H9 (cell line): ENCODE results near the gene KRTAP10-8. TPM values are rescaled to one million over a fixed set of nuclear protein-coding genes. Genes with fewer than 3 reads are reported as not detected.
A peak's percentile ranks its signal among the peaks of the same experiment; 100 is the strongest.
"Not testable (repeated sequence)": the region's sequence is repeated elsewhere in the genome, so short reads cannot be mapped to it uniquely, and the experiment has no call there.

Experiments
- DNase-seq: peaks from one replicate; pipeline ENCODE4 v3.0.0-alpha.2; 2017
- H2AFZ ChIP-seq: one replicate; pipeline ENCODE4 v1.6.1; 2013; ENCODE audit warnings: mild to moderate bottlenecking, low read length, control low read depth, moderate library complexity
- H2AK5ac ChIP-seq: 2 replicates; pipeline ENCODE4 v1.6.1; 2013; ENCODE audit warnings: low read length, control low read depth, mixed read lengths; ENCODE audit not compliant: insufficient read length
- H2BK120ac ChIP-seq: one replicate; pipeline ENCODE4 v1.6.1; 2013; ENCODE audit warnings: low read depth, mild to moderate bottlenecking, low read length, control low read depth, inconsistent platforms; ENCODE audit not compliant: poor library complexity, severe bottlenecking
- H2BK12ac ChIP-seq: 2 replicates; pipeline ENCODE4 v1.6.1; 2013; ENCODE audit warnings: low read length, control low read depth, mixed read lengths, low read depth; ENCODE audit not compliant: insufficient read length
- H2BK15ac ChIP-seq: 2 replicates; pipeline ENCODE4 v1.6.1; 2013; ENCODE audit warnings: low read depth, low read length, control low read depth
- H2BK20ac ChIP-seq: one replicate; pipeline ENCODE4 v1.6.1; 2013; ENCODE audit warnings: low read depth, mild to moderate bottlenecking, low read length, control low read depth, inconsistent platforms; ENCODE audit not compliant: poor library complexity, severe bottlenecking
- H2BK5ac ChIP-seq: 2 replicates; pipeline ENCODE4 v1.6.1; 2013; ENCODE audit warnings: low read length, control low read depth, mixed read lengths; ENCODE audit not compliant: insufficient read length
- H3K14ac ChIP-seq: 2 replicates; pipeline ENCODE4 v1.6.1; 2013; ENCODE audit warnings: low read length, control low read depth; ENCODE audit not compliant: insufficient read depth
- H3K18ac ChIP-seq: 2 replicates; pipeline ENCODE4 v1.6.1; 2013; ENCODE audit warnings: low read depth, mild to moderate bottlenecking, mixed read lengths, low read length, control low read depth; ENCODE audit not compliant: insufficient read length
- H3K23ac ChIP-seq: 2 replicates; pipeline ENCODE4 v1.6.1; 2013; ENCODE audit warnings: low read length, control low read depth, mixed read lengths, low read depth; ENCODE audit not compliant: insufficient read length
- H3K23me2 ChIP-seq: 2 replicates; pipeline ENCODE4 v1.6.1; 2013; ENCODE audit warnings: low read depth, mild to moderate bottlenecking, mixed read lengths, low read length, control low read depth; ENCODE audit not compliant: insufficient read length, poor library complexity, severe bottlenecking
- H3K27ac ChIP-seq: 2 replicates; pipeline ENCODE4 v1.5.1; 2013; ENCODE audit warnings: low read length, control low read depth, mixed read lengths, low read depth; ENCODE audit not compliant: insufficient read length
- H3K27me3 ChIP-seq: 2 replicates; pipeline ENCODE4 v1.6.1; 2013; ENCODE audit warnings: low read length, control low read depth, inconsistent platforms; ENCODE audit not compliant: insufficient read depth
- H3K4ac ChIP-seq: 2 replicates; pipeline ENCODE4 v1.6.1; 2013; ENCODE audit warnings: low read depth, mild to moderate bottlenecking, control low read depth, inconsistent platforms, low read length, moderate library complexity
- H3K4me1 ChIP-seq: 2 replicates; pipeline ENCODE4 v1.6.1; 2013; ENCODE audit warnings: low read length, control low read depth, inconsistent platforms; ENCODE audit not compliant: insufficient read depth
- H3K4me2 ChIP-seq: 2 replicates; pipeline ENCODE4 v1.6.1; 2013; ENCODE audit warnings: low read length, control low read depth, mixed read lengths; ENCODE audit not compliant: insufficient read length, insufficient read depth
- H3K56ac ChIP-seq: 2 replicates; pipeline ENCODE4 v1.6.1; 2013; ENCODE audit warnings: low read depth, mild to moderate bottlenecking, mixed read lengths, low read length, control low read depth; ENCODE audit not compliant: insufficient read length
- H3K79me1 ChIP-seq: 2 replicates; pipeline ENCODE4 v1.6.1; 2013; ENCODE audit warnings: low read depth, mild to moderate bottlenecking, moderate library complexity, low read length, control low read depth, inconsistent platforms; ENCODE audit not compliant: insufficient read depth, poor library complexity, severe bottlenecking
- H3K79me2 ChIP-seq: 2 replicates; pipeline ENCODE4 v1.6.1; 2013; ENCODE audit warnings: low read length, control low read depth, inconsistent platforms; ENCODE audit not compliant: insufficient read depth
- H3K9ac ChIP-seq: 2 replicates; pipeline ENCODE4 v1.6.1; 2013; ENCODE audit warnings: low read length, control low read depth, mixed read lengths; ENCODE audit not compliant: insufficient read length; ENCODE audit errors: extremely low read depth
- H3K9me3 ChIP-seq: one replicate; pipeline ENCODE4 v1.6.1; 2013; ENCODE audit warnings: low read depth, low read length, inconsistent platforms; ENCODE audit not compliant: control insufficient read depth
- H3T11ph ChIP-seq: one replicate; pipeline ENCODE4 v1.6.1; 2013; ENCODE audit warnings: mild to moderate bottlenecking, low read length, control low read depth, inconsistent platforms
- H4K20me1 ChIP-seq: one replicate; pipeline ENCODE4 v1.6.1; 2013; ENCODE audit not compliant: control insufficient read depth, insufficient read length, insufficient read depth
- H4K5ac ChIP-seq: 2 replicates; pipeline ENCODE4 v1.6.1; 2013; ENCODE audit warnings: low read depth, mild to moderate bottlenecking, mixed read lengths, low read length, control low read depth; ENCODE audit not compliant: insufficient read length
- H4K8ac ChIP-seq: replicated peaks from 2 replicates; pipeline ENCODE4 v1.6.1; 2013; ENCODE audit warnings: low read length, control low read depth, mixed read lengths, low read depth; ENCODE audit not compliant: insufficient read length
- H4K91ac ChIP-seq: 2 replicates; pipeline ENCODE4 v1.6.1; 2013; ENCODE audit warnings: low read depth, mild to moderate bottlenecking, moderate library complexity, mixed read lengths, low read length, control low read depth; ENCODE audit not compliant: insufficient read length
- H3K27ac Mint-ChIP-seq, 3 experiments: 2 replicates in 2 of 3; 3 replicates in 1 of 3; pipeline ENCODE4 v1.8.0; 2020 to 2021; ENCODE audit warnings: mixed read lengths in 3 of 3, mild to moderate bottlenecking in 1 of 3, moderate library complexity in 1 of 3
- H3K27me3 Mint-ChIP-seq: 2 replicates; pipeline ENCODE4 v1.8.0; 2021; ENCODE audit warnings: low read depth, mild to moderate bottlenecking, moderate library complexity, mixed read lengths
- H3K36me3 Mint-ChIP-seq, 3 experiments: 2 replicates in 2 of 3; 3 replicates in 1 of 3; pipeline ENCODE4 v1.8.0; 2020 to 2021; ENCODE audit warnings: low read depth in 3 of 3, mixed read lengths in 3 of 3; ENCODE audit not compliant: insufficient read depth in 1 of 3
- H3K4me1 Mint-ChIP-seq, 2 experiments: 2 replicates each; pipeline ENCODE4 v1.8.0; 2020; ENCODE audit warnings: mixed read lengths in 2 of 2
- H3K4me3 Mint-ChIP-seq, 2 experiments: 2 replicates in 1 of 2; 3 replicates in 1 of 2; pipeline ENCODE4 v1.8.0; 2020 to 2021; ENCODE audit warnings: mild to moderate bottlenecking in 2 of 2, mixed read lengths in 2 of 2, moderate library complexity in 1 of 2
- H3K9me3 Mint-ChIP-seq, 2 experiments: 2 replicates in 1 of 2; 3 replicates in 1 of 2; pipeline ENCODE4 v1.8.0; 2020; ENCODE audit warnings: mild to moderate bottlenecking in 2 of 2, mixed read lengths in 2 of 2, moderate library complexity in 1 of 2
- CTCF ChIP-seq: fragments of 200-600 bp; sonication (generic); conservative IDR thresholded peaks from 3 replicates; pipeline ENCODE4 v1.8.0; 2021; ENCODE audit warnings: antibody characterized with exemption, mild to moderate bottlenecking
- WGBS: extraction: QIAGEN DNeasy Blood & Tissue Kit; methylation state at CpG from one replicate; pipeline ENCODE4 v1.1.7; 2013; ENCODE audit warnings: missing lambda C conversion rate, low lambda C conversion rate, mixed read lengths; ENCODE audit not compliant: insufficient read length; ENCODE audit errors: extremely low coverage; 5-methylcytosine and 5-hydroxymethylcytosine counted together
- total RNA-seq: library from RNA; stranded (reverse); gene quantifications from 2 replicates; pipeline ENCODE4 v1.2.1, GENCODE V29; 2021

The KRTAP10-8 gene
- total RNA-seq, 1 experiment from 2014 or later: not detected

- H4K8ac ChIP-seq: no peak overlapping the region
- H3K79me1 ChIP-seq: no peaks in the 10 kb centered on the region
- Mint-ChIP-seq H3K9me3 (no peaks in the 10 kb centered on the region; a peak in 2 of 5 replicates), H3K4me3 (no peak overlapping the region), H3K27ac (peak overlapping the region in 2 of 3 experiments; percentile 55 to 90; a peak in 5 of 7 replicates), H3K27me3 (peaks cover 8% of the 10 kb centered on the region), H3K4me1 (peaks cover 37 to 44% of the 10 kb centered on the region in 2 experiments), H3K36me3 (peaks cover 0 to 4% (median 0%) of the 10 kb centered on the region in 3 experiments; a peak in 1 of 7 replicates)
- H2AK5ac ChIP-seq: no peak overlapping the region
- TF ChIP-seq CTCF: no peak
- H4K91ac ChIP-seq: no peak overlapping the region
- no peak overlapping the region for H2AFZ ChIP-seq
- H2BK15ac ChIP-seq: no peak overlapping the region
- no CpG with 5 or more reads among the region's 8 CpGs for WGBS
- no peak overlapping the region for H4K5ac ChIP-seq
- H3K4me1 ChIP-seq: no peaks in the 10 kb centered on the region
- no peaks in the 10 kb centered on the region for H3K23me2 ChIP-seq
- H2BK20ac ChIP-seq: no peak overlapping the region
- peak; percentile 28 for DNase-seq
- H3K18ac ChIP-seq: no peak overlapping the region
- H3K9me3 ChIP-seq: no peaks in the 10 kb centered on the region
- no peak overlapping the region for H3K4ac ChIP-seq
- no peak overlapping the region for H2BK120ac ChIP-seq
- no peaks in the 10 kb centered on the region for H3K27me3 ChIP-seq
- H3K79me2 ChIP-seq: no peaks in the 10 kb centered on the region
- H3K56ac ChIP-seq: no peak overlapping the region
- H3K27ac ChIP-seq: no peak overlapping the region
- no peak overlapping the region for H3K14ac ChIP-seq
- no peak overlapping the region for H2BK5ac ChIP-seq
- no peaks in the 10 kb centered on the region for H4K20me1 ChIP-seq
- no peak overlapping the region for H3K9ac ChIP-seq
- H3T11ph ChIP-seq: no peak overlapping the region
- H3K4me2 ChIP-seq: no peak overlapping the region
- no peak overlapping the region for H3K23ac ChIP-seq
- H2BK12ac ChIP-seq: no peak overlapping the region
Observed at GRCh38 chr21:44599264-44600029, 12.4 kb upstream of the KRTAP10-8 start.

- H3K56ac ChIP-seq, H3K14ac ChIP-seq, H2AK5ac ChIP-seq, H3K79me1 ChIP-seq, H4K8ac ChIP-seq, H3K9ac ChIP-seq, H3K27me3 ChIP-seq, H3K4ac ChIP-seq, H3K27ac ChIP-seq, H3K4me1 ChIP-seq, H2BK120ac ChIP-seq, H2BK15ac ChIP-seq, H3K9me3 ChIP-seq, H3K9me3 Mint-ChIP-seq, DNase-seq, H3K36me3 Mint-ChIP-seq, H4K91ac ChIP-seq, H2AFZ ChIP-seq, H3K79me2 ChIP-seq, H3T11ph ChIP-seq, H4K20me1 ChIP-seq, H4K5ac ChIP-seq, H2BK12ac ChIP-seq, H3K23me2 ChIP-seq, H2BK20ac ChIP-seq, H3K4me3 Mint-ChIP-seq, H3K23ac ChIP-seq, H3K18ac ChIP-seq, H2BK5ac ChIP-seq, H3K4me2 ChIP-seq: not testable (repeated sequence)
- peak within 1 kb of the TSS in 2 of 3 experiments; percentile 55 to 90; a peak in 5 of 7 replicates for H3K27ac Mint-ChIP-seq
- WGBS: no CpG with 5 or more reads among the region's 23 CpGs
- H3K27me3 Mint-ChIP-seq: peaks cover 11% of the 10 kb centered on the region
- peaks cover 37 to 38% of the 10 kb centered on the region in 2 experiments for H3K4me1 Mint-ChIP-seq
Observed at GRCh38 chr21:44600118-44600978, 11.5 kb upstream of the KRTAP10-8 start, which contains the start of gene KRTAP10-7. Gene KRTAP10-7, plus strand, starts transcription at chr21:44600597. Its CDS starts 25 bp downstream, at chr21:44600622.
